22Rv1 (cell line): Measurements from ENCODE around the gene OSTC.

Source experiments
- CTCF ChIP-seq: fragments of 450-650 bp; IDR thresholded peaks from 2 replicates; pipeline ENCODE4 v1.5.1; 2017; ENCODE audit warnings: mild to moderate bottlenecking
- ZFX ChIP-seq: fragments of 450-650 bp; IDR thresholded peaks from 2 replicates; pipeline ENCODE4 v1.6.1; 2017; ENCODE audit warnings: antibody characterized with exemption, borderline replicate concordance

GRCh38 chr4:108646706-108647105 is 3.7 kb upstream of the OSTC start:
- TF ChIP-seq CTCF (no peak), ZFX (no peak)
